Measurements from ENCODE around the gene MAPK1. TPM values are rescaled to one million over a fixed set of nuclear protein-coding genes. Genes with fewer than 3 reads are reported as not detected.
"Not testable (repeated sequence)": the region's sequence is repeated elsewhere in the genome, so short reads cannot be mapped to it uniquely, and the experiment has no call there.

Gene MAPK1
- total RNA-seq, 1 experiment from 2014 or later, result 53.6 TPM

GRCh38 chr22:21848057-21848456 is 19.4 kb downstream of the MAPK1 start:
- H3K27me3 ChIP-seq (ENCODE audit: low read length); H3K4me2 ChIP-seq (ENCODE audit: low read depth, low read length, poor library complexity, severe bottlenecking); H3K9ac ChIP-seq (ENCODE audit: low read length); H3K4me3 ChIP-seq (ENCODE audit: low read length); H3K36me3 ChIP-seq (ENCODE audit: insufficient read depth, low read length); H2AFZ ChIP-seq (ENCODE audit: low read length); H3K27ac ChIP-seq (ENCODE audit: low read length); H4K20me1 ChIP-seq (ENCODE audit: insufficient read depth, low read depth, low read length); H3K9me2 ChIP-seq (replicated peaks; ENCODE audit: insufficient read depth, low read length); H3K9me3 ChIP-seq (ENCODE audit: low read length); DNase-seq: not testable (repeated sequence)
- Histone ChIP-seq H3K4me1 (ENCODE audit: low read length) (peaks cover 16% of the 10 kb centered on the region), H3K79me2 (ENCODE audit: low read length) (peaks cover 94% of the 10 kb centered on the region)

GRCh38 chr22:21845558-21846453 is 21.6 kb downstream of the MAPK1 start:
- Histone ChIP-seq H3K4me2 (ENCODE audit: low read depth, low read length, poor library complexity, severe bottlenecking) (no peak overlapping the region), H3K27me3 (ENCODE audit: low read length) (no peaks in the 10 kb centered on the region), H3K9ac (ENCODE audit: low read length) (no peak overlapping the region), H3K9me2 (replicated peaks; ENCODE audit: insufficient read depth, low read length) (no peaks in the 10 kb centered on the region), H4K20me1 (ENCODE audit: insufficient read depth, low read depth, low read length) (no peaks in the 10 kb centered on the region; the same call in 1 of the 2 replicates), H3K4me3 (ENCODE audit: low read length) (no peak overlapping the region), H3K36me3 (ENCODE audit: insufficient read depth, low read length) (no peaks in the 10 kb centered on the region), H3K79me2 (ENCODE audit: low read length) (peaks cover 93% of the 10 kb centered on the region), H3K9me3 (ENCODE audit: low read length) (no peaks in the 10 kb centered on the region), H3K4me1 (ENCODE audit: low read length) (peaks cover 13% of the 10 kb centered on the region), H3K27ac (ENCODE audit: low read length) (no peak overlapping the region), H2AFZ (ENCODE audit: low read length) (no peak overlapping the region)
- no peak for DNase-seq

- peaks cover 12% of the 10 kb centered on the region for H3K4me1 ChIP-seq (ENCODE audit: low read length)
- no peak overlapping the region for H3K4me2 ChIP-seq (ENCODE audit: low read depth, low read length, poor library complexity, severe bottlenecking)
- no peak overlapping the region for H3K4me3 ChIP-seq (ENCODE audit: low read length)
- H4K20me1 ChIP-seq (ENCODE audit: insufficient read depth, low read depth, low read length), result peaks cover 7% of the 10 kb centered on the region; the same call in 1 of the 2 replicates
- H3K79me2 ChIP-seq (ENCODE audit: low read length), result peaks cover 92% of the 10 kb centered on the region
- H3K9me3 ChIP-seq (ENCODE audit: low read length), result no peaks in the 10 kb centered on the region
- no peaks in the 10 kb centered on the region for H3K36me3 ChIP-seq (ENCODE audit: insufficient read depth, low read length)
- no peaks in the 10 kb centered on the region for H3K27me3 ChIP-seq (ENCODE audit: low read length)
- no peaks in the 10 kb centered on the region for H3K9me2 ChIP-seq (replicated peaks; ENCODE audit: insufficient read depth, low read length)
- no peak overlapping the region for H3K9ac ChIP-seq (ENCODE audit: low read length)
- no peak overlapping the region for H3K27ac ChIP-seq (ENCODE audit: low read length)
- no peak for DNase-seq
- no peak overlapping the region for H2AFZ ChIP-seq (ENCODE audit: low read length)
Observed at GRCh38 chr22:21842946-21843345, 24.5 kb downstream of the MAPK1 start.

- H3K79me2 ChIP-seq (ENCODE audit: low read length), result peaks cover 97% of the 10 kb centered on the region
- no peak overlapping the region for H3K27ac ChIP-seq (ENCODE audit: low read length)
- no peak overlapping the region for H3K4me3 ChIP-seq (ENCODE audit: low read length)
- H3K9me2 ChIP-seq (replicated peaks; ENCODE audit: insufficient read depth, low read length), result no peaks in the 10 kb centered on the region
- H3K4me2 ChIP-seq (ENCODE audit: low read depth, low read length, poor library complexity, severe bottlenecking), result no peak overlapping the region
- DNase-seq, result no peak
- no peak overlapping the region for H2AFZ ChIP-seq (ENCODE audit: low read length)
- H3K27me3 ChIP-seq (ENCODE audit: low read length), result no peaks in the 10 kb centered on the region
- H3K9me3 ChIP-seq (ENCODE audit: low read length), result no peaks in the 10 kb centered on the region
- no peaks in the 10 kb centered on the region for H3K36me3 ChIP-seq (ENCODE audit: insufficient read depth, low read length)
- H3K9ac ChIP-seq (ENCODE audit: low read length), result no peak overlapping the region
- peaks cover 7% of the 10 kb centered on the region; the same call in 1 of the 2 replicates for H4K20me1 ChIP-seq (ENCODE audit: insufficient read depth, low read depth, low read length)
- H3K4me1 ChIP-seq (ENCODE audit: low read length), result peaks cover 25% of the 10 kb centered on the region
Observed at GRCh38 chr22:21841422-21841821, 26.0 kb downstream of the MAPK1 start.

GRCh38 chr22:21840236-21840823 is 27.1 kb downstream of the MAPK1 start:
- peaks cover 97% of the 10 kb centered on the region for H3K79me2 ChIP-seq (ENCODE audit: low read length)
- H3K27me3 ChIP-seq (ENCODE audit: low read length), result no peaks in the 10 kb centered on the region
- H3K9ac ChIP-seq (ENCODE audit: low read length), result no peak overlapping the region
- H3K9me3 ChIP-seq (ENCODE audit: low read length), result no peaks in the 10 kb centered on the region
- no peak overlapping the region for H3K27ac ChIP-seq (ENCODE audit: low read length)
- peaks cover 29% of the 10 kb centered on the region for H3K4me1 ChIP-seq (ENCODE audit: low read length)
- H3K4me2 ChIP-seq (ENCODE audit: low read depth, low read length, poor library complexity, severe bottlenecking), result no peak overlapping the region
- no peaks in the 10 kb centered on the region for H3K9me2 ChIP-seq (replicated peaks; ENCODE audit: insufficient read depth, low read length)
- H3K4me3 ChIP-seq (ENCODE audit: low read length), result no peak overlapping the region
- no peaks in the 10 kb centered on the region for H3K36me3 ChIP-seq (ENCODE audit: insufficient read depth, low read length)
- no peak overlapping the region for H2AFZ ChIP-seq (ENCODE audit: low read length)
- DNase-seq, result no peak
- peaks cover 12% of the 10 kb centered on the region; the same call in 1 of the 2 replicates for H4K20me1 ChIP-seq (ENCODE audit: insufficient read depth, low read depth, low read length)

GRCh38 chr22:21839765-21840140 is 27.7 kb downstream of the MAPK1 start:
- H3K4me2 ChIP-seq (ENCODE audit: low read depth, low read length, poor library complexity, severe bottlenecking), result no peak overlapping the region
- H3K4me1 ChIP-seq (ENCODE audit: low read length), result peaks cover 35% of the 10 kb centered on the region
- no peaks in the 10 kb centered on the region for H3K9me2 ChIP-seq (replicated peaks; ENCODE audit: insufficient read depth, low read length)
- H3K9ac ChIP-seq (ENCODE audit: low read length), result no peak overlapping the region
- no peaks in the 10 kb centered on the region for H3K9me3 ChIP-seq (ENCODE audit: low read length)
- no peaks in the 10 kb centered on the region for H3K36me3 ChIP-seq (ENCODE audit: insufficient read depth, low read length)
- no peak overlapping the region for H3K27ac ChIP-seq (ENCODE audit: low read length)
- no peak overlapping the region for H2AFZ ChIP-seq (ENCODE audit: low read length)
- H3K4me3 ChIP-seq (ENCODE audit: low read length), result no peak overlapping the region
- H3K79me2 ChIP-seq (ENCODE audit: low read length), result peaks cover 97% of the 10 kb centered on the region
- no peaks in the 10 kb centered on the region for H3K27me3 ChIP-seq (ENCODE audit: low read length)
- peaks cover 12% of the 10 kb centered on the region; the same call in 1 of the 2 replicates for H4K20me1 ChIP-seq (ENCODE audit: insufficient read depth, low read depth, low read length)
- no peak for DNase-seq

GRCh38 chr22:21839104-21839764 is 28.2 kb downstream of the MAPK1 start:
- H2AFZ ChIP-seq (ENCODE audit: low read length); H3K27me3 ChIP-seq (ENCODE audit: low read length); H3K36me3 ChIP-seq (ENCODE audit: insufficient read depth, low read length); H3K9me2 ChIP-seq (replicated peaks; ENCODE audit: insufficient read depth, low read length); H3K9me3 ChIP-seq (ENCODE audit: low read length); H3K9ac ChIP-seq (ENCODE audit: low read length); H3K4me3 ChIP-seq (ENCODE audit: low read length); H3K4me2 ChIP-seq (ENCODE audit: low read depth, low read length, poor library complexity, severe bottlenecking); DNase-seq; H3K27ac ChIP-seq (ENCODE audit: low read length): not testable (repeated sequence)
- Histone ChIP-seq H3K79me2 (ENCODE audit: low read length) (peaks cover 97% of the 10 kb centered on the region), H3K4me1 (ENCODE audit: low read length) (peaks cover 39% of the 10 kb centered on the region), H4K20me1 (ENCODE audit: insufficient read depth, low read depth, low read length) (peaks cover 12% of the 10 kb centered on the region; the same call in 1 of the 2 replicates)
